Fibroblast of the conjunctiva (primary cell): Measurements from ENCODE around the gene IFITM1.

Source experiments
- DNase-seq: peaks from one replicate; pipeline ENCODE4 v3.0.0-alpha.2; 2010; ENCODE audit warnings: low read depth

Gene IFITM1

DNA sequence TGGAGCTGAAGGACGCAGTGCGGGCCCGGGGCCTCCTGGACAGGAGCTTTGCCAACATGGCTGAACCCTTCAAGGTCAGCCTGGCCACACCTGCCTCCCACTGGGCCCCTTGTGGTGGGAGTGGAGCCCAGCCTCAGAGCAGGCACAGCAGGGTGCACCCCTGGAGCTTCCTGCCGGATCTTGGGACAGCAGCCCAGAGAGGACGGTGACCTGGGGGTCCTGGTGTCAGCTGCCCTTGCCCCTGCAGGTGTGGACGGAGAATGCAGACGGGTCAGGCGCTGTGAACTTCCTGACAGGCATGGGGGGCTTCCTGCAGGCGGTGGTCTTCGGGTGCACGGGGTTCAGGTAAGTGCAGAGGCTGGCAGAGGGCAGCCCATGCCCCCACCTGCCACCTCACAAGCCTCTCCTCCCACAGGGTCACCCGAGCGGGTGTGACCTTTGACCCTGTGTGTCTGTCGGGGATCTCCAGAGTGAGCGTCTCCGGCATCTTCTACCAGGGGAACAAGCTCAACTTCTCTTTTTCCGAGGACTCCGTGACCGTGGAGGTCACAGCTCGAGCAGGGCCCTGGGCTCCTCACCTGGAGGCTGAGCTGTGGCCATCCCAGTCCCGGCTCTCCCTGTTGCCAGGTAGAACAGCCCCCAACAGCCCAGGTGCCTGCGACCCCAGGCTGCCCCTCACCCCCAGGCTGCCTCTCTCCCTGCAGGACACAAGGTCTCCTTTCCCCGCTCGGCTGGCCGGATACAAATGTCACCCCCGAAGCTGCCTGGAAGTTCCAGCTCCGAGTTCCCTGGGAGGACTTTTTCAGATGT lies 19.8 kb upstream of the IFITM1 start:
- no peak for DNase-seq

DNA sequence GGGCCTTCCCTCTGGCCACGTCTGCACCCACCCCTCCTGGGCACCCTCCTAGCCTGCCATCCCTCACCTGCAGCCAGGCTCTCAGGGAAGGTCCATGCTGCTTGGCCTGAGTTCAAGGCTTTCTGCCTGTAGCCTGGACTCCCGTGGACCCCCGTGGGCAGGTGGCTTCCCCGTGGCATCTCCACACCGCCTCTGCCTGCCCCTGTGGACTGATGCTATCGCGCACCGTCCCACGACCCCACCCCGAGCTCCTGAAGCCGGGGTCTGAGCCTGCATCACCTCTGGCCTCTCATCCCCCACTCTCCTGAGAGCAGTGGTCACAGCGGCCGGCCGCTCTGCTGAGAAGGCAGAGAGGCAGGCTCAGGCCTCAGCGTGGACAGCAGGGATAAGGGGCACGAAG lies 19.1 kb upstream of the IFITM1 start:
- DNase-seq: no peak

- no peak for DNase-seq
Measured at GRCh38 chr11:295351-296170, 18.3 kb upstream of the IFITM1 start.

GRCh38 chr11:296171-297050 lies 17.4 kb upstream of the IFITM1 start:
- no peak for DNase-seq

GRCh38 chr11:297051-297585 lies 16.7 kb upstream of the IFITM1 start:
- DNase-seq: no peak

DNA sequence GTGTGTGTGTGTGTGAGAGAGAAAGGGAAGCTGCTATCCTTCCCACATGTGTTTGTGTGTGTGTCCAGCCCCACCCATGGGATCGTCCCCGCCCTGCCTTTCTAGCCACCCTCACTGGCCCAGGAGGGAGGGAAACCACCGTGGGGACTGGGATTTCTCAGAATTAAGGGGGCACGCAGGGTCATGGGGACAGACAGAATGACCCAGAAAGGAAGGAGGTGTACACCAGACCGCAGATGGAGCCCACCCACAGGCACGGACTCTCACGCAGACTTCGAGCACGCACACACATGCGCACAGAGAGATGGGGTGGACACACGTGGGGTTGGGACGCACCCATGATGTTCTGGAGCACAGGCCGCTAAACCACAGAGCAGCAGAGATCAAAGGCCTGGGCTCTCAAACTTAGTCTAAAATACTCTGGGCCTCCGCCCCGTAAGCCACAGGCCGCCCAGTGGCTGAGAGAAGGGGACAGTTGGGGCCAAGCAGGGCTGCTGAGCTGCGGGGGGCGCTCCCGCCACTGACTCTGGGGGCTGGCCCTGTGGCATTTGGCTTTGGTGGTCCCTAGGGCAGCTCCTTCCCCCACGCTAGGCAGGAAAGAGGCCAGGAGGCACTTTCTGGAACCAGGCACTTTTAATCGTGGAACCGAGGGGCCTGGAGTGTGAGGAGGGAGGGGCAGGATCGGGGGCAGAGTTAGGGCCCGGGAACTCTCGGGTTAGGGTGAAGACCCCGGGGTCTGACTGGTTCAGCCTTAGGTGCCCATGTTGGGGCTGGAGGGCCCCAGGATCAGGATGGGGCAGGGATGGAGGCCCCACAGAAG lies 16.0 kb upstream of the IFITM1 start:
- no peak for DNase-seq

GRCh38 chr11:298406-299065 lies 15.3 kb upstream of the IFITM1 start:
- no peak for DNase-seq

DNA sequence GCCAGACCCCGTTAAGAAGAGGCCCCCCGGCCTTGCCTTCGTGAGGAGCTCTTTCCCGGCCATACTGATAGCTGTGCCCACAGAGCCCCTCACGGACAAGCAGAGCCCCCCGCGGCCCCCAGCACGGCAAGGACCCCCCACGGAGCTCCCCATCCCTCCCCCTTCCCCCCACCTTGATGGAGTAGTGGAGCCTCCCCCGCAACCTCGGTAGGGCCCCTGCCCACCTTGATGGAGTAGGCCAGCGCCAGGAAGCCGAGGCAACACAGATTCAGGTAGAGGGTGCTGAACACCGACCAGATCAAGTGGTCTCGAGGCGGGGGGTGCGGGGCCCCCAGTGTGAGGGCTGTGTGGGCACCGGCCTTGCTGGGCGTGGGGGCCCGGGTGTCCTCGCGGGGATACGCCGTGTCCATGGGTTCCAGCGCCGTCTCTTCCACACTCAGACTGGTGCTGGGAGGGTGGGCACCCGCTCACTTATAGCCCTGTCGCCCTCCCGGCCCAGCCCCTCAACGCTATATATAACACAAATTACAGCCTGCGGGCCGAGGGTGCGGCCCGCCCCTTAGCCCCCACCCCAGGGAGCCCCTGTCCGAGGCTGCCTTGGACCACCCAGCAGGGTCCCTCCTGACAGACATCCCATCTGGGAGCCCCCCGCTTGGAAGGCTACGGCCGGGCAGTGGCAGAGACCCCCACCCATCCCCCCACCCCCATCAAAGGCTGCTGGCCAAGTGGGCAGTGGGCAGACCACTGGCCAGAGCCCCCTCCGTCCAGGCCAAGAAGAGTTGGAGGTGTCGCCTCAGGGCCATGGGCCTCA lies 14.6 kb upstream of the IFITM1 start, which contains the start of gene IFITM5:
TSS of gene IFITM5 (minus strand) at position 446 of the 811 bp plus-strand sequence. CDS start at position 410, 36 bp downstream.
- DNase-seq: no peak

GRCh38 chr11:299951-300735 lies 13.7 kb upstream of the IFITM1 start:
- DNase-seq: no peak

DNA sequence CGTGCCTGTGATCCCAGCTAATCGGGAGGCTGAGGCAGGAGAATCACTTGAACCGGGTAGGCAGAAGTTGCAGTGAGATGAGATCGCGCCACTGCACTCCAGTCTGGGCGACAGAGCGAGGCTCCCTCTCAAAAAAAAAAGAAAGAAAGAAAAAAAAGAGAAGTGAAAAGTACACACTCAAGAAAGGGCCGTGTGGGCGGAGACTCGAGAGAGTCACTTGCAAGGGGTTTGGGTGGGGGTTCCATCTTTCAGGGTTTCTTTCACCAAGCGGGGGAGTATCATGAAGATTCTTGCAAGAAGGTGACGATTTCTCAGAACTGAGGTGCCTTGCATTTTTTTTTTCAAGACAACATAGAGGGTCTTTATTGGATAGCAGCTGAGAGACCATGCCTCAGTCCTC lies 10.5 kb upstream of the IFITM1 start:
- DNase-seq: no peak

- no peak for DNase-seq
Measured at GRCh38 chr11:304061-304506, 9.8 kb upstream of the IFITM1 start.

DNA sequence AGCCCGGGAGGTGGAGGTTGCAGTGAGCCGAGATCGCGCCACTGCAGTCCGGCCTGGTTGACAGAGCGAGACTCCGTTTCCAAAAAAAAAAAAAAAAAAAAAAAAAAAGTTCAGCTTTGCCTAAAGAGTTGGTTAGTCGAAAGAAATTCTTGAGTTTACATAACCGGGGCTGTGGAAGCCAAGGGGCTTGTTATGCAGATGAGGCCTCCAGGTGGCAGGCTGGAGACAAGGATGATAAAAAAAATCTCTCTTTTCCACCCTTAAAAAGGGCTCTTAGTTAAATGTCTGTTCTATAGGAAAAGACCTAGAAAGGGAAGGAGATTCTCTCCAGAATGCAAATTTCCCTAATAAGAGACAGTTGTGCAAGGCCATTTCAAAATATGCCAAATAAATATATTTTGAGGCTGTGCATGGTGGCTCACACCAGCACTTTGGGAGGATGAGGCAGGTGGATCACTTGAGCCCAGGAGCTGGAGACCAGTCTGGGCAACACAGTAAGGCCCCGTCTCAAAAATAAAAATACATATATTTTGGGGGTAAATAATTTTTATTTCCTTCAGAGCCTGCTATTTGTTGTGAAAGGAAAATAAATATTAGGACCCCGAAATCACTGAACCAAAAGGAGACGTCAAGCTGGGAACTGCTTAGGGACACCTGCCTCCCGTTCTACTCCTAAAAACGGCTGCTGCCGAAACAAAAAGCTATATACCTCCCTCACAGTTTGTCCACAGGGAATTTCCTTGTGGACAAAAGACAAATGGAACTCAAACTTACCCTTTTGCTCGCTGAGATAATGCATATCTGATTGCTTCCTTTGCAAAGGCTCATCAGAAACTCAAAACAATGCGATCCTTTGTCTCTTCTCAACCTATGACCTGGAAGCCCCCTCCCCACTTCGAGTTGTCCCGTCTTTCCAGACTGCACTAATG lies 8.7 kb upstream of the IFITM1 start:
- peak; percentile 81 for DNase-seq

DNA sequence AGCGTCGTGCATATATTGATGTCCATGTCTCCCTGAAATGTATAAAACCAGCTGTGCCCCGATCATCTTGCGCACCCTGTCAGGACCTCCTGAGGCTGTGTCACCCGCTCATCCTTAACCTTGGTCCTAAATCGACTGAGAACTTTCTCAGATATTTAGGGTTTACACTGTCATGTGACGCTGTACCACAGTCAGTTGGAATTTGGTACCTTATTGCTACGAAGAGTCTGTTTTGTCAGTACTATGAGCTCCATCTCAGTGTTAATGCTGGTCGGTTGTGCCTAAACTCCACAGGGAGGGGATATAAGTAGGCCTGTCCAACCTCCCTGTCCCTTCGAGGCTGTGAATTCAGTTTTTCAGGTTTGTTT lies 8.0 kb upstream of the IFITM1 start:
- DNase-seq: no peak

GRCh38 chr11:306645-307371 lies 7.0 kb upstream of the IFITM1 start:
- no peak for DNase-seq

DNA sequence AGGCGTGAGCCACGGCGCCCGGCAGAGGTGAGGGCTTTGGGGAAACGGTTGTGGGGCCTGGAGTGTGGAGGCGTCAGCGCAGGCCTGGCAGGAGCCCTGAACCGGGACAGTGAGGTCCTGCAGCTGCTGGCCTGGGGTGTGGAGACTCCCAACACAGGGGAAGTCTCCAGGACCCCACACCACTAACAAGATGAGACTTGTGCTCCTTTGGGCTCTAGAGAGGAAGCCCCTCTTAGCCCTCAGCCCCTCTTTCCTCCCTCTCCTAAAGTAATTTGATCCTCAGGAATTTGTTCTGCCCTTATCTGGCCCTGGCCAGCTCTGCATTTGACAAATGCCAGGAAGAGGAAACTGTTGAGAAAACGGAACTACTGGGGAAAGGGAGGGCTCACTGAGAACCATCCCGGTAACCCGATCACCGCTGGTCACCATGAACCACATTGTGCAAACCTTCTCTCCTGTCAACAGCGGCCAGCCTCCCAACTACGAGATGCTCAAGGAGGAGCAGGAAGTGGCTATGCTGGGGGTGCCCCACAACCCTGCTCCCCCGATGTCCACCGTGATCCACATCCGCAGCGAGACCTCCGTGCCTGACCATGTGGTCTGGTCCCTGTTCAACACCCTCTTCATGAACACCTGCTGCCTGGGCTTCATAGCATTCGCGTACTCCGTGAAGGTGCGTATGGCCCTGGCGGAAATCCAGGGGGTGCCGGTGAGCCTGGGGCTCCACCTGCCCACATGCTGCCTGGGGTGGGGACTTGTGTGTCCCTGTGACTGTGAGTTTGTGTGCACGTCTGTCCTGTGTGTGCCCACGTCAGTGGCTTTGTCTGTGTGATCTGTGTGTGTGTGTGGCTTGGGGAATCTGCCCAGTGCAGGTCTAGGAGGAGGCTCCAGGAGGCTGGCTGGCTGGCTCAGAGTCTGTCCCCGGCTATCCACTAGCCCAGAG lies 5.8 kb upstream of the IFITM1 start, which contains the start of gene IFITM2:
TSS of gene IFITM2 (plus strand) at position 51 of the 943 bp plus-strand sequence. CDS start at position 428, 377 bp downstream.
- peak; percentile 53 for DNase-seq
